GM12801 (cell line): Measurements from ENCODE around the gene INSIG1.

ENCODE experiments used
- CTCF ChIP-seq: IDR thresholded peaks from one replicate; pipeline ENCODE4 v1.5.1; 2011; ENCODE audit warnings: control low read depth; ENCODE audit not compliant: insufficient read length; ENCODE audit errors: extremely low read depth

INSIG1 gene

GRCh38 chr7:155267023-155267422 lies 30.7 kb upstream of the INSIG1 start:
- TF ChIP-seq CTCF, result no peak

GRCh38 chr7:155267436-155267835 lies 30.2 kb upstream of the INSIG1 start:
- TF ChIP-seq CTCF, result no peak

GRCh38 chr7:155268211-155268610 lies 29.5 kb upstream of the INSIG1 start:
- TF ChIP-seq CTCF, result no peak

- TF ChIP-seq CTCF, result no peak
These were observed 28.6 kb upstream of the INSIG1 start for GRCh38 chr7:155268921-155269650.

- no peak for TF ChIP-seq CTCF
These were observed 27.7 kb upstream of the INSIG1 start for GRCh38 chr7:155269766-155270585.

- TF ChIP-seq CTCF, result no peak
These were observed 26.8 kb upstream of the INSIG1 start for GRCh38 chr7:155270861-155271260.

- no peak for TF ChIP-seq CTCF
These were observed 22.9 kb upstream of the INSIG1 start for GRCh38 chr7:155274633-155275355.
